WTC11 (cell line): ENCODE results near the gene AFG3L2. TPM values are rescaled to one million over a fixed set of nuclear protein-coding genes. Genes with fewer than 3 reads are reported as not detected.

Experiments
- ATAC-seq: fragments of 200-7000 bp; cut with Tn5 transposase; 2 replicates; pipeline ENCODE4 v1.10.0; 2021; ENCODE audit warnings: mild to moderate bottlenecking, moderate library complexity
- CTCF ChIA-PET: fragments of 300-600 bp; sonication (Branson Sonifier 250); formaldehyde crosslinking; loops from one replicate; lab custom pipeline; 2021; ENCODE audit warnings: antibody characterized with exemption; lab: Charles Lee
- POLR2A ChIA-PET: fragments of 350-600 bp; sonication (Branson Sonifier 250); formaldehyde crosslinking; loops from one replicate; lab custom pipeline; 2021; ENCODE audit warnings: antibody characterized with exemption; lab: Charles Lee
- DNase-seq: peaks from one replicate; pipeline ENCODE4 v3.0.0; 2021; ENCODE audit warnings: low spot score
- H3K27ac Mint-ChIP-seq: 2 replicates; pipeline ENCODE4 v1.8.0; 2021; ENCODE audit warnings: mixed read lengths
- H3K27me3 Mint-ChIP-seq: 2 replicates; pipeline ENCODE4 v1.8.0; 2021; ENCODE audit warnings: low read depth, mild to moderate bottlenecking, moderate library complexity, mixed read lengths
- H3K36me3 Mint-ChIP-seq: 2 replicates; pipeline ENCODE4 v1.8.0; 2021; ENCODE audit warnings: mixed read lengths
- H3K4me1 Mint-ChIP-seq: 2 replicates; pipeline ENCODE4 v1.8.0; 2022; ENCODE audit warnings: mixed read lengths
- H3K4me3 Mint-ChIP-seq: 2 replicates; pipeline ENCODE4 v1.8.0; 2021; ENCODE audit warnings: mild to moderate bottlenecking, moderate library complexity, mixed read lengths
- H3K9me3 Mint-ChIP-seq: 2 replicates; pipeline ENCODE4 v1.8.0; 2021; ENCODE audit warnings: mixed read lengths
- CREB1 ChIP-seq: sonication (generic); formaldehyde crosslinking; IDR thresholded peaks from 2 replicates; pipeline ENCODE4 v1.8.0; 2023; ENCODE audit warnings: mild to moderate bottlenecking, missing genetic modification reagents
- ETV6 ChIP-seq: sonication (generic); formaldehyde crosslinking; IDR thresholded peaks from 2 replicates; pipeline ENCODE4 v1.8.1; 2022; ENCODE audit warnings: mild to moderate bottlenecking, missing genetic modification reagents
- FOXK1 ChIP-seq: sonication (generic); formaldehyde crosslinking; IDR thresholded peaks from 2 replicates; pipeline ENCODE4 v1.8.0; 2022; ENCODE audit warnings: mild to moderate bottlenecking, moderate library complexity, missing genetic modification reagents
- FOXP1 ChIP-seq: sonication (generic); formaldehyde crosslinking; IDR thresholded peaks from 2 replicates; pipeline ENCODE4 v1.8.0; 2022; ENCODE audit warnings: missing genetic modification reagents, mild to moderate bottlenecking, moderate library complexity, borderline replicate concordance
- GRHL2 ChIP-seq: fragments of 250-450 bp; sonication (Bioruptor Pico); IDR thresholded peaks from 2 replicates; pipeline ENCODE4 v1.8.0; 2022; ENCODE audit warnings: mild to moderate bottlenecking, moderate library complexity; ENCODE audit not compliant: insufficient replicate concordance, severe bottlenecking
- JUN ChIP-seq: sonication (generic); formaldehyde crosslinking; IDR thresholded peaks from 2 replicates; pipeline ENCODE4 v1.8.0; 2023; ENCODE audit warnings: mild to moderate bottlenecking, missing genetic modification reagents
- RELA ChIP-seq: sonication (generic); formaldehyde crosslinking; IDR thresholded peaks from 2 replicates; pipeline ENCODE4 v1.8.1; 2022; ENCODE audit warnings: missing genetic modification reagents, mild to moderate bottlenecking, borderline replicate concordance
- TEAD4 ChIP-seq: sonication (generic); formaldehyde crosslinking; IDR thresholded peaks from 2 replicates; pipeline ENCODE4 v1.8.0; 2022; ENCODE audit warnings: mild to moderate bottlenecking, missing genetic modification reagents
- ZNF219 ChIP-seq: sonication (generic); formaldehyde crosslinking; IDR thresholded peaks from 2 replicates; pipeline ENCODE4 v1.8.0; 2023; ENCODE audit warnings: missing genetic modification reagents, mild to moderate bottlenecking, borderline replicate concordance
- ZNF263 ChIP-seq: sonication (generic); formaldehyde crosslinking; IDR thresholded peaks from 2 replicates; pipeline ENCODE4 v1.8.1; 2022; ENCODE audit warnings: low read depth, mild to moderate bottlenecking, moderate library complexity, missing genetic modification reagents
- ZNF396 ChIP-seq: fragments of 250-450 bp; sonication (Bioruptor Pico); IDR thresholded peaks from 2 replicates; pipeline ENCODE4 v1.8.0; 2021; ENCODE audit warnings: mild to moderate bottlenecking, moderate library complexity, borderline replicate concordance
- total RNA-seq: library from RNA; stranded (reverse); gene quantifications from 3 replicates; pipeline ENCODE4 v1.2.3, GENCODE V29; 2021
- TF ChIP-seq, protein P1 (sequence below): sonication (generic); formaldehyde crosslinking; conservative IDR thresholded peaks from 2 replicates; pipeline ENCODE4 v1.8.1; 2022; ENCODE audit warnings: mild to moderate bottlenecking, missing genetic modification reagents
- TF ChIP-seq, protein P2 (sequence below): fragments of 250-450 bp; sonication (Bioruptor Pico); IDR thresholded peaks from 2 replicates; pipeline ENCODE4 v1.9.0; 2021; ENCODE audit warnings: moderate library complexity, mild to moderate bottlenecking, inconsistent platforms, borderline replicate concordance
- TF ChIP-seq, protein P3 (sequence below): sonication (generic); formaldehyde crosslinking; IDR thresholded peaks from 2 replicates; pipeline ENCODE4 v1.8.1; 2023; ENCODE audit warnings: mild to moderate bottlenecking, missing genetic modification reagents, moderate library complexity
- TF ChIP-seq, protein P4 (sequence below): sonication (generic); formaldehyde crosslinking; IDR thresholded peaks from 2 replicates; pipeline ENCODE4 v1.8.1; 2023; ENCODE audit warnings: mild to moderate bottlenecking, missing genetic modification reagents
- TF ChIP-seq, protein P5 (sequence below): sonication (generic); formaldehyde crosslinking; IDR thresholded peaks from 2 replicates; pipeline ENCODE4 v1.8.1; 2022; ENCODE audit warnings: mild to moderate bottlenecking, missing genetic modification reagents, moderate library complexity, borderline replicate concordance
- TF ChIP-seq, protein P6 (sequence below): sonication (generic); formaldehyde crosslinking; IDR thresholded peaks from 2 replicates; pipeline ENCODE4 v1.8.1; 2022; ENCODE audit warnings: low read depth, mild to moderate bottlenecking, moderate library complexity, missing genetic modification reagents, borderline replicate concordance
- TF ChIP-seq, protein P7 (sequence below): sonication (generic); formaldehyde crosslinking; IDR thresholded peaks from 2 replicates; pipeline ENCODE4 v1.8.1; 2023; ENCODE audit warnings: mild to moderate bottlenecking, missing genetic modification reagents, borderline replicate concordance
- TF ChIP-seq, protein P8 (sequence below): sonication (generic); formaldehyde crosslinking; IDR thresholded peaks from 2 replicates; pipeline ENCODE4 v1.8.1; 2022; ENCODE audit warnings: mild to moderate bottlenecking, moderate library complexity, missing genetic modification reagents
- TF ChIP-seq, protein P9 (sequence below): sonication (generic); formaldehyde crosslinking; IDR thresholded peaks from 2 replicates; pipeline ENCODE4 v1.8.0; 2022; ENCODE audit warnings: mild to moderate bottlenecking, missing genetic modification reagents

AFG3L2 gene
- total RNA-seq, 1 experiment from 2014 or later, result 109 TPM

DNA sequence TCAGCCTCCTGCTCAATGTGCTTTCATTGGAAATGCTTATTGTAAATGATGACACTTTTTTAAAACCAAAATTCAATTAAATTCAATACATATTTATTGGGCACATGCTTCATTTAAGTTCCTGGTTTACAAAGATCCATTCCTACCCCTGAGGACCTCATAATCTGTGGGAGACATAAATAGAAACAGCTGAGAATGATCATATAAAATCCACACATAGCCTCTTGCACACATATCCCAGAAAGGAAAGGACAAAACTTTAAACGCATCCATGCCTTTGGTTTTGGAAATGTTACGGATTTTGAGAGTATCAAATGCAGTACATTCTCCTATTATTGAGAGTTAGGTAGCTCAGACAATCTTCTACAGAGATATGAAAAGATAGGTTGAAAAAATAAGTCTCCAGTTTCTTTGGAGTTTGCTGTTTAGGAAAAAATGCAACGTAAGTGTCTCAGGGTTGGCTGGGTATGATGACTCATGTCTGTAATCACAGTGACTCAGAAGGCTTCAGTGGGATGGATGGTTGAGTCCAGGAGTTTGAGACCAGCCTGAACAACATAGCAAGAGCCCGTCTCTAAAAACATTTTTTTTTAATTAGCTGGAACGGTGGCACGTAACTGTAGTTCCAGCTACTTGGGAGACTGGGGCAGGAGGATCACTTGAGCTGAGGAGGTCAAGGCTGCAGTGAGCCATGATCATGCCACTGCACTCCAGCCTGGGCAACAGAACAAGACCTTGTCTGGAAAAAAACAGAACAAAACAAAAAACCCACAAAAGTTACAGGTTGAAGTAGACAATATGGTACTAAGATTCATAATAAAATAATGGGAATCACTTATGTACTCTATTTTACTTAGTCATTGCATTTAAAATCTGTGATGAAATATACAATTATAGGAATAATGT is 26.8 kb upstream of the AFG3L2 start:
- no peak for ATAC-seq
- ChIA-PET POLR2A (interaction anchor here (0.9 kb wide), 1 partner anchor 16 kb away, joined by 3 read pairs; no protein-coding TSS in a partner anchor), CTCF (interaction anchor here (1.3 kb wide), 1 partner anchor 9 kb away, joined by 4 read pairs; no protein-coding TSS in a partner anchor)
- H3K9me3 Mint-ChIP-seq, result no peaks in the 10 kb centered on the region
- no peak overlapping the region for H3K4me3 Mint-ChIP-seq
- peaks cover 39% of the 10 kb centered on the region for H3K27me3 Mint-ChIP-seq
- DNase-seq, result no peak
- no peaks in the 10 kb centered on the region for H3K36me3 Mint-ChIP-seq
- peaks cover 14% of the 10 kb centered on the region for H3K4me1 Mint-ChIP-seq
- H3K27ac Mint-ChIP-seq, result no peak overlapping the region
- TF ChIP-seq CREB1, result no peak
- TF ChIP-seq GRHL2 (CRISPR knock-in tag), result no peak
- TF ChIP-seq, protein P1, sequence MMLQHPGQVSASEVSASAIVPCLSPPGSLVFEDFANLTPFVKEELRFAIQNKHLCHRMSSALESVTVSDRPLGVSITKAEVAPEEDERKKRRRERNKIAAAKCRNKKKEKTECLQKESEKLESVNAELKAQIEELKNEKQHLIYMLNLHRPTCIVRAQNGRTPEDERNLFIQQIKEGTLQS (CRISPR knock-in tag), result no peak
- TF ChIP-seq, protein P2, sequence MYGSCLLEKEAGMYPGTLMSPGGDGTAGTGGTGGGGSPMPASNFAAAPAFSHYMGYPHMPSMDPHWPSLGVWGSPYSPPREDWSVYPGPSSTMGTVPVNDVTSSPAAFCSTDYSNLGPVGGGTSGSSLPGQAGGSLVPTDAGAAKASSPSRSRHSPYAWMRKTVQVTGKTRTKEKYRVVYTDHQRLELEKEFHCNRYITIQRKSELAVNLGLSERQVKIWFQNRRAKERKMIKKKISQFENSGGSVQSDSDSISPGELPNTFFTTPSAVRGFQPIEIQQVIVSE (CRISPR knock-in tag), result no peak
- TF ChIP-seq ZNF219 (CRISPR knock-in tag), result no peak
- TF ChIP-seq, protein P3, sequence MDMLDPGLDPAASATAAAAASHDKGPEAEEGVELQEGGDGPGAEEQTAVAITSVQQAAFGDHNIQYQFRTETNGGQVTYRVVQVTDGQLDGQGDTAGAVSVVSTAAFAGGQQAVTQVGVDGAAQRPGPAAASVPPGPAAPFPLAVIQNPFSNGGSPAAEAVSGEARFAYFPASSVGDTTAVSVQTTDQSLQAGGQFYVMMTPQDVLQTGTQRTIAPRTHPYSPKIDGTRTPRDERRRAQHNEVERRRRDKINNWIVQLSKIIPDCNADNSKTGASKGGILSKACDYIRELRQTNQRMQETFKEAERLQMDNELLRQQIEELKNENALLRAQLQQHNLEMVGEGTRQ, result no peak
- no peak for TF ChIP-seq RELA (CRISPR knock-in tag)
- TF ChIP-seq, protein P4, sequence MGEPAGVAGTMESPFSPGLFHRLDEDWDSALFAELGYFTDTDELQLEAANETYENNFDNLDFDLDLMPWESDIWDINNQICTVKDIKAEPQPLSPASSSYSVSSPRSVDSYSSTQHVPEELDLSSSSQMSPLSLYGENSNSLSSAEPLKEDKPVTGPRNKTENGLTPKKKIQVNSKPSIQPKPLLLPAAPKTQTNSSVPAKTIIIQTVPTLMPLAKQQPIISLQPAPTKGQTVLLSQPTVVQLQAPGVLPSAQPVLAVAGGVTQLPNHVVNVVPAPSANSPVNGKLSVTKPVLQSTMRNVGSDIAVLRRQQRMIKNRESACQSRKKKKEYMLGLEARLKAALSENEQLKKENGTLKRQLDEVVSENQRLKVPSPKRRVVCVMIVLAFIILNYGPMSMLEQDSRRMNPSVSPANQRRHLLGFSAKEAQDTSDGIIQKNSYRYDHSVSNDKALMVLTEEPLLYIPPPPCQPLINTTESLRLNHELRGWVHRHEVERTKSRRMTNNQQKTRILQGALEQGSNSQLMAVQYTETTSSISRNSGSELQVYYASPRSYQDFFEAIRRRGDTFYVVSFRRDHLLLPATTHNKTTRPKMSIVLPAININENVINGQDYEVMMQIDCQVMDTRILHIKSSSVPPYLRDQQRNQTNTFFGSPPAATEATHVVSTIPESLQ (CRISPR knock-in tag), result no peak
- no peak for TF ChIP-seq FOXK1 (CRISPR knock-in tag)
- no peak for TF ChIP-seq ZNF396 (CRISPR knock-in tag)
- TF ChIP-seq ZNF263 (CRISPR knock-in tag), result no peak

DNA sequence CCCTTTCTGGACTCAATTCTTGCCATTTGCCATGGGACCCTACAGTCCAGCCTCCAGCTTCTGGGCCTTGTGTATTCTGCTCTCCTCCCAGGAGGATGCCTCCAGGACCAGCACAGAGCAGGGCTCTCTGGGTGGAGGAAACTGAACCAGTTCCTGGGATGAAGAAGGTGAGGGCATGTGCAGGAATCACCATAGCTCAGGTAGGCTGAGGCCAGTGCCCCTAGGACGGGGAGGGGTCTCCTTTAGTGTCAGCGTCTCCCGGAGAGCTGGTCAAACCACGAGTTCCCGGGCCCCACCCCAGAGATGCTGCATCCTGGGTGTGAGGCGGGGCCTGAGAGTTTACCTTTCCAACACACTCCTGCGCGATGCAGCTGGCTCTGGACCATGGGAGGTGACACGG is 24.9 kb upstream of the AFG3L2 start:
- DNase-seq, result no peak
- CTCF ChIA-PET, result interaction anchor here (1.8 kb wide), 1 partner anchor 74 kb away, joined by 4 read pairs; no protein-coding TSS in a partner anchor
- no peak overlapping the region for H3K27ac Mint-ChIP-seq
- H3K4me1 Mint-ChIP-seq, result peaks cover 11% of the 10 kb centered on the region
- no peaks in the 10 kb centered on the region for H3K9me3 Mint-ChIP-seq
- H3K36me3 Mint-ChIP-seq, result no peaks in the 10 kb centered on the region
- peak; percentile 38; the same call in 1 of the 2 replicates for ATAC-seq
- peaks cover 32% of the 10 kb centered on the region for H3K27me3 Mint-ChIP-seq
- POLR2A ChIA-PET, result no interaction called here
- H3K4me3 Mint-ChIP-seq, result no peak overlapping the region
- TF ChIP-seq, protein P5, sequence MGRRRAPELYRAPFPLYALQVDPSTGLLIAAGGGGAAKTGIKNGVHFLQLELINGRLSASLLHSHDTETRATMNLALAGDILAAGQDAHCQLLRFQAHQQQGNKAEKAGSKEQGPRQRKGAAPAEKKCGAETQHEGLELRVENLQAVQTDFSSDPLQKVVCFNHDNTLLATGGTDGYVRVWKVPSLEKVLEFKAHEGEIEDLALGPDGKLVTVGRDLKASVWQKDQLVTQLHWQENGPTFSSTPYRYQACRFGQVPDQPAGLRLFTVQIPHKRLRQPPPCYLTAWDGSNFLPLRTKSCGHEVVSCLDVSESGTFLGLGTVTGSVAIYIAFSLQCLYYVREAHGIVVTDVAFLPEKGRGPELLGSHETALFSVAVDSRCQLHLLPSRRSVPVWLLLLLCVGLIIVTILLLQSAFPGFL, result no peak
- no peak for TF ChIP-seq ETV6 (CRISPR knock-in tag)
- TF ChIP-seq, protein P6, sequence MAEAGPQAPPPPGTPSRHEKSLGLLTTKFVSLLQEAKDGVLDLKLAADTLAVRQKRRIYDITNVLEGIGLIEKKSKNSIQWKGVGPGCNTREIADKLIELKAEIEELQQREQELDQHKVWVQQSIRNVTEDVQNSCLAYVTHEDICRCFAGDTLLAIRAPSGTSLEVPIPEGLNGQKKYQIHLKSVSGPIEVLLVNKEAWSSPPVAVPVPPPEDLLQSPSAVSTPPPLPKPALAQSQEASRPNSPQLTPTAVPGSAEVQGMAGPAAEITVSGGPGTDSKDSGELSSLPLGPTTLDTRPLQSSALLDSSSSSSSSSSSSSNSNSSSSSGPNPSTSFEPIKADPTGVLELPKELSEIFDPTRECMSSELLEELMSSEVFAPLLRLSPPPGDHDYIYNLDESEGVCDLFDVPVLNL (CRISPR knock-in tag), result no peak
- TF ChIP-seq, protein P7, sequence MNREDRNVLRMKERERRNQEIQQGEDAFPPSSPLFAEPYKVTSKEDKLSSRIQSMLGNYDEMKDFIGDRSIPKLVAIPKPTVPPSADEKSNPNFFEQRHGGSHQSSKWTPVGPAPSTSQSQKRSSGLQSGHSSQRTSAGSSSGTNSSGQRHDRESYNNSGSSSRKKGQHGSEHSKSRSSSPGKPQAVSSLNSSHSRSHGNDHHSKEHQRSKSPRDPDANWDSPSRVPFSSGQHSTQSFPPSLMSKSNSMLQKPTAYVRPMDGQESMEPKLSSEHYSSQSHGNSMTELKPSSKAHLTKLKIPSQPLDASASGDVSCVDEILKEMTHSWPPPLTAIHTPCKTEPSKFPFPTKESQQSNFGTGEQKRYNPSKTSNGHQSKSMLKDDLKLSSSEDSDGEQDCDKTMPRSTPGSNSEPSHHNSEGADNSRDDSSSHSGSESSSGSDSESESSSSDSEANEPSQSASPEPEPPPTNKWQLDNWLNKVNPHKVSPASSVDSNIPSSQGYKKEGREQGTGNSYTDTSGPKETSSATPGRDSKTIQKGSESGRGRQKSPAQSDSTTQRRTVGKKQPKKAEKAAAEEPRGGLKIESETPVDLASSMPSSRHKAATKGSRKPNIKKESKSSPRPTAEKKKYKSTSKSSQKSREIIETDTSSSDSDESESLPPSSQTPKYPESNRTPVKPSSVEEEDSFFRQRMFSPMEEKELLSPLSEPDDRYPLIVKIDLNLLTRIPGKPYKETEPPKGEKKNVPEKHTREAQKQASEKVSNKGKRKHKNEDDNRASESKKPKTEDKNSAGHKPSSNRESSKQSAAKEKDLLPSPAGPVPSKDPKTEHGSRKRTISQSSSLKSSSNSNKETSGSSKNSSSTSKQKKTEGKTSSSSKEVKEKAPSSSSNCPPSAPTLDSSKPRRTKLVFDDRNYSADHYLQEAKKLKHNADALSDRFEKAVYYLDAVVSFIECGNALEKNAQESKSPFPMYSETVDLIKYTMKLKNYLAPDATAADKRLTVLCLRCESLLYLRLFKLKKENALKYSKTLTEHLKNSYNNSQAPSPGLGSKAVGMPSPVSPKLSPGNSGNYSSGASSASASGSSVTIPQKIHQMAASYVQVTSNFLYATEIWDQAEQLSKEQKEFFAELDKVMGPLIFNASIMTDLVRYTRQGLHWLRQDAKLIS, result no peak
- TF ChIP-seq, protein P8, sequence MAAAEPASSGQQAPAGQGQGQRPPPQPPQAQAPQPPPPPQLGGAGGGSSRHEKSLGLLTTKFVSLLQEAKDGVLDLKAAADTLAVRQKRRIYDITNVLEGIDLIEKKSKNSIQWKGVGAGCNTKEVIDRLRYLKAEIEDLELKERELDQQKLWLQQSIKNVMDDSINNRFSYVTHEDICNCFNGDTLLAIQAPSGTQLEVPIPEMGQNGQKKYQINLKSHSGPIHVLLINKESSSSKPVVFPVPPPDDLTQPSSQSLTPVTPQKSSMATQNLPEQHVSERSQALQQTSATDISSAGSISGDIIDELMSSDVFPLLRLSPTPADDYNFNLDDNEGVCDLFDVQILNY (CRISPR knock-in tag), result no peak
- no peak for TF ChIP-seq TEAD4 (CRISPR knock-in tag)
- TF ChIP-seq, protein P2 (CRISPR knock-in tag), result no peak
- TF ChIP-seq FOXP1 (CRISPR knock-in tag), result no peak
- no peak for TF ChIP-seq JUN (CRISPR knock-in tag)
- TF ChIP-seq, protein P9, sequence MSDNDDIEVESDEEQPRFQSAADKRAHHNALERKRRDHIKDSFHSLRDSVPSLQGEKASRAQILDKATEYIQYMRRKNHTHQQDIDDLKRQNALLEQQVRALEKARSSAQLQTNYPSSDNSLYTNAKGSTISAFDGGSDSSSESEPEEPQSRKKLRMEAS, result no peak
